Stomach (tissue), 9 donors: ENCODE results near the gene RTN4RL1. TPM values are rescaled to one million over a fixed set of nuclear protein-coding genes. Genes with fewer than 3 reads are reported as not detected.
A peak's percentile ranks its signal among the peaks of the same experiment; 100 is the strongest.

ENCODE experiments used
- DNase-seq, 2 donors: peaks; one replicate each; pipeline versions ENCODE4 v3.0.0 to v3.0.0-alpha.2; 2013 to 2019
- H3K27ac ChIP-seq, 5 donors: fragments of 200-600 bp in 4 of 5; sonication (generic) in 4 of 5; one replicate each; pipeline ENCODE4 v1.5.1; 2013 to 2019; ENCODE audit warnings: mild to moderate bottlenecking in 1 of 5, moderate library complexity in 1 of 5
- H3K27me3 ChIP-seq, 3 donors: fragments of 200-600 bp; sonication (generic); one replicate each; pipeline ENCODE4 v1.5.1; 2017 to 2019; ENCODE audit warnings: mixed run types in 1 of 3
- H3K36me3 ChIP-seq, 4 donors: fragments of 200-600 bp; sonication (generic); 1 replicate in 3 of 4; 2 replicates in 1 of 4; pipeline ENCODE4 v1.5.1; 2016 to 2019
- H3K4me1 ChIP-seq, 4 donors: fragments of 200-600 bp; sonication (generic); one replicate each; pipeline ENCODE4 v1.5.1; 2016 to 2019
- H3K4me3 ChIP-seq, 4 donors: fragments of 200-600 bp; sonication (generic) in 3 of 4; one replicate each; pipeline ENCODE4 v1.5.1; 2016 to 2019; ENCODE audit warnings: mild to moderate bottlenecking in 1 of 4
- H3K9me3 ChIP-seq, 4 donors: fragments of 200-600 bp; sonication (generic); one replicate each; pipeline ENCODE4 v1.5.1; 2016 to 2019
- EP300 ChIP-seq: sonication (generic); formaldehyde crosslinking; IDR thresholded peaks from one replicate; pipeline ENCODE4 v1.6.1; 2017; ENCODE audit warnings: antibody characterized with exemption
- POLR2A ChIP-seq, 4 donors: fragments of 450-650 bp; IDR thresholded peaks; one replicate each; pipeline ENCODE4 v1.6.1; 2016; ENCODE audit warnings: antibody characterized with exemption in 4 of 4, control low read depth in 2 of 4, mild to moderate bottlenecking in 1 of 4, moderate library complexity in 1 of 4
- POLR2AphosphoS5 ChIP-seq, 3 donors: sonication (generic); formaldehyde crosslinking; IDR thresholded peaks; one replicate each; pipeline ENCODE4 v1.6.1; 2016; ENCODE audit warnings: antibody characterized with exemption in 3 of 3
- WGBS, 5 donors: extraction: QIAGEN DNeasy Blood & Tissue Kit in 3 of 5; methylation state at CpG; one replicate each; pipeline versions ENCODE4 v1.1.5 to v1.1.7; 2013 to 2018; 5-methylcytosine and 5-hydroxymethylcytosine counted together
- intact Hi-C: fragments of 100-400 bp; cut with DNase I; formaldehyde crosslinking; loops from one replicate; pipeline ENCODE4 v1.15.1; 2023; ENCODE audit warnings: low total_unique reads
- polyA plus RNA-seq, 3 donors: library from polyadenylated mRNA; stranded (reverse); fragments of 200-250 nt; gene quantifications; one replicate each; pipeline ENCODE4 v1.2.3, GENCODE V29; 2013
- total RNA-seq, 5 donors: library from RNA; depleted of rRNA; stranded (reverse); fragments of >200 nt; gene quantifications; one replicate each; pipeline versions ENCODE4 v1.1.0 to v1.2.3, GENCODE V29; 2014 to 2016
- TF ChIP-seq, protein P1 (sequence below), 7 experiments: fragments of 450-650 bp in 4 of 7; fragments of 200-600 bp in 3 of 7; sonication (generic) in 3 of 7; IDR thresholded peaks; one replicate each; pipeline ENCODE4 v1.5.1; 2016 to 2019; ENCODE audit warnings: antibody characterized with exemption in 7 of 7, control low read depth in 2 of 7, mild to moderate bottlenecking in 1 of 7
- donor health status: healthy with polysubstance abuse.
- donor health status: Bipolar disorder and iron deficiency.
- donor health status: healthy.

RTN4RL1 gene
- total and polyA plus RNA-seq, 8 donors: 0.50 to 0.92 (median 0.72) TPM; not detected in 4

DNA sequence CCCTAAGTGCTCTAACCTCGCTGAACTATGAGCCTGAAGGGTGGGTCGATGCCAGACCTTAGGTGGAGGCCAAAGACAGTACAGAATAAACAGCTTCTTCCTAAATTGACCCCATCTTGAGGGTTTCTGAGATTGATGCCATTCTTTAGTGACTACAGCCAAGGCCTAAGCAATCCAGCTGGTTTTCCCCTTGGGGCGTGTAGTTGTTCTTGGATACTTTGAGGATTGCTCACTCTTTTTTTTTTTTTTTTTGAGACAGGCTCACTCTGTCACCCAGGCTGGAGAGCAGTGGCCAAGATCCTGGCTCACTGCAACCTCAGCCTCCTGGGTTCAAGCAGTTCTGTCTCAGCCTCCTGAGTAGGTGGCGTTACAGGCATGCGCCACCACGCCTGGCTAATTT, 18.7 kb upstream of the RTN4RL1 start:
- peaks cover 0 to 13% (median 0%) of the 10 kb centered on the region in 3 donors for H3K27me3 ChIP-seq
- no peaks in the 10 kb centered on the region for H3K9me3 ChIP-seq
- intact Hi-C loops: no loop called here
- TF ChIP-seq EP300: no peak
- no peak for TF ChIP-seq POLR2AphosphoS5 (IDR thresholded peaks at IDR 0.05)
- TF ChIP-seq, protein P1, sequence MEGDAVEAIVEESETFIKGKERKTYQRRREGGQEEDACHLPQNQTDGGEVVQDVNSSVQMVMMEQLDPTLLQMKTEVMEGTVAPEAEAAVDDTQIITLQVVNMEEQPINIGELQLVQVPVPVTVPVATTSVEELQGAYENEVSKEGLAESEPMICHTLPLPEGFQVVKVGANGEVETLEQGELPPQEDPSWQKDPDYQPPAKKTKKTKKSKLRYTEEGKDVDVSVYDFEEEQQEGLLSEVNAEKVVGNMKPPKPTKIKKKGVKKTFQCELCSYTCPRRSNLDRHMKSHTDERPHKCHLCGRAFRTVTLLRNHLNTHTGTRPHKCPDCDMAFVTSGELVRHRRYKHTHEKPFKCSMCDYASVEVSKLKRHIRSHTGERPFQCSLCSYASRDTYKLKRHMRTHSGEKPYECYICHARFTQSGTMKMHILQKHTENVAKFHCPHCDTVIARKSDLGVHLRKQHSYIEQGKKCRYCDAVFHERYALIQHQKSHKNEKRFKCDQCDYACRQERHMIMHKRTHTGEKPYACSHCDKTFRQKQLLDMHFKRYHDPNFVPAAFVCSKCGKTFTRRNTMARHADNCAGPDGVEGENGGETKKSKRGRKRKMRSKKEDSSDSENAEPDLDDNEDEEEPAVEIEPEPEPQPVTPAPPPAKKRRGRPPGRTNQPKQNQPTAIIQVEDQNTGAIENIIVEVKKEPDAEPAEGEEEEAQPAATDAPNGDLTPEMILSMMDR (IDR thresholded peaks at IDR 0.05): no peak
- TF ChIP-seq POLR2A (IDR thresholded peaks at IDR 0.05): no peak
- peak overlapping the region in 2 of 5 donors; percentile 27 to 91 for H3K27ac ChIP-seq
- WGBS, 5 donors: 73 to 94% (median 87%) methylated on average over 6 of the region's 6 CpGs
- no peak for DNase-seq
- peaks cover 27 to 43% (median 35%) of the 10 kb centered on the region in 4 donors for H3K4me1 ChIP-seq
- H3K36me3 ChIP-seq: peaks cover 9 to 35% (median 28%) of the 10 kb centered on the region in 4 donors
- no peak overlapping the region for H3K4me3 ChIP-seq

DNA sequence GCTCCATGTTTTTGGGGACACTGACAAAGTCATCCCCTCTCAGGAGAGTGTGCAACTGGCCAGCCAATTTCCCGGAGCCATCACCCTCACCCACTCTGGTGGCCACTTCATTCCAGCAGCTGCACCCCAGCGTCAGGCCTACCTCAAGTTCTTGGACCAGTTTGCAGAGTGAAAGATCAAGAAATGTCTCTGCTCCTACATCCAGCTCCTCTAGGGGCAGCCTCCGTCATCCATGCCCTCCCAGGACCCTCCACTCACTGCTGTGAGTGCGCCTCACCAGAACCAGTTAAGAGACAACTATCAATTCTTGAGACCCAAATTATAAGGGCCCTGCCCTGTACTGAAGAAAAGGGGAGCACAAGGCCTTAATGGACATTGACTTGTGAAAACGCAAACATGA, 17.8 kb upstream of the RTN4RL1 start:
- H3K27ac ChIP-seq: peak overlapping the region in 3 of 5 donors; percentile 91 to 96 (median 94)
- peaks cover 10 to 43% (median 37%) of the 10 kb centered on the region in 4 donors for H3K36me3 ChIP-seq

DNA sequence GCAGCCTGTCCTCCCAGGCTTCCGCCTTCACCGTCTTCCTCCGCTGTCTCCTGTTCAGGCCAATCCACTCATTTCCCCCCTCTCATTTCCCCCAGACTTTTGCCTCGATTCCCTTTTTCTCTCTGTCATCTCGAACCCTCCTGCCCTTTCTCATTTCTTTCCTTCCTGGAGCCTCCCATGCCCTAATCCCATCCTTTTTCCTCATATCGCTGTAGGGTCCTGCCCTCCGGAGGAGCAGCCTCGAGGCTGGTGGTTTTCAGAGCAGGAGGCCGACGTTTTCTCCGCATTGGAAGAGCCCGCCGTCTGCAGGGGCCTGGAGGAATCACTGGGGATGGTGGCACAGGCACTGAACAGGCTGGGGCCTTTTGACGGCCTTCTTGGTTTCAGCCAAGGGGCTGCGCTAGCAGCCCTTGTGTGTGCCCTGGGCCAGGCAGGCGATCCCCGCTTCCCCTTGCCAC, 17.3 kb upstream of the RTN4RL1 start:
- Histone ChIP-seq H3K4me1 (peaks cover 25 to 39% (median 28%) of the 10 kb centered on the region in 4 donors), H3K4me3 (peak overlapping the region; percentile 71 to 86 (median 76)), H3K27me3 (no peaks in the 10 kb centered on the region), H3K36me3 (peaks cover 14 to 48% (median 42%) of the 10 kb centered on the region in 4 donors), H3K9me3 (no peaks in the 10 kb centered on the region), H3K27ac (peak overlapping the region; percentile 88 to 96 (median 94))
- DNase-seq: peak in 1 of 2 donors; percentile 71
- intact Hi-C loops: no loop called here
- TF ChIP-seq, protein P1 (IDR thresholded peaks at IDR 0.05): no peak
- TF ChIP-seq POLR2AphosphoS5 (IDR thresholded peaks at IDR 0.05): no peak
- TF ChIP-seq POLR2A (IDR thresholded peaks at IDR 0.05): no peak
- TF ChIP-seq EP300: no peak
- 8 to 17% (median 15%) methylated on average over 14 to 17 of the region's 17 CpGs for WGBS, 5 donors

More for the DNA sequence above, 17.8 kb upstream of the RTN4RL1 start:
- WGBS, 5 donors: 81 to 91% (median 82%) methylated on average over 3 to 5 of the region's 5 CpGs
- TF ChIP-seq EP300 (no peak), POLR2AphosphoS5 (IDR thresholded peaks at IDR 0.05) (no peak), POLR2A (IDR thresholded peaks at IDR 0.05) (no peak)
- TF ChIP-seq, protein P1 (IDR thresholded peaks at IDR 0.05): no peak
- Histone ChIP-seq H3K4me1 (peaks cover 25 to 39% (median 30%) of the 10 kb centered on the region in 4 donors), H3K4me3 (peak overlapping the region; percentile 71 to 86 (median 76)), H3K9me3 (no peaks in the 10 kb centered on the region), H3K27me3 (peaks cover 0 to 4% (median 0%) of the 10 kb centered on the region in 3 donors)
- DNase-seq: peak in 1 of 2 donors; percentile 23
- intact Hi-C loops: no loop called here

DNA sequence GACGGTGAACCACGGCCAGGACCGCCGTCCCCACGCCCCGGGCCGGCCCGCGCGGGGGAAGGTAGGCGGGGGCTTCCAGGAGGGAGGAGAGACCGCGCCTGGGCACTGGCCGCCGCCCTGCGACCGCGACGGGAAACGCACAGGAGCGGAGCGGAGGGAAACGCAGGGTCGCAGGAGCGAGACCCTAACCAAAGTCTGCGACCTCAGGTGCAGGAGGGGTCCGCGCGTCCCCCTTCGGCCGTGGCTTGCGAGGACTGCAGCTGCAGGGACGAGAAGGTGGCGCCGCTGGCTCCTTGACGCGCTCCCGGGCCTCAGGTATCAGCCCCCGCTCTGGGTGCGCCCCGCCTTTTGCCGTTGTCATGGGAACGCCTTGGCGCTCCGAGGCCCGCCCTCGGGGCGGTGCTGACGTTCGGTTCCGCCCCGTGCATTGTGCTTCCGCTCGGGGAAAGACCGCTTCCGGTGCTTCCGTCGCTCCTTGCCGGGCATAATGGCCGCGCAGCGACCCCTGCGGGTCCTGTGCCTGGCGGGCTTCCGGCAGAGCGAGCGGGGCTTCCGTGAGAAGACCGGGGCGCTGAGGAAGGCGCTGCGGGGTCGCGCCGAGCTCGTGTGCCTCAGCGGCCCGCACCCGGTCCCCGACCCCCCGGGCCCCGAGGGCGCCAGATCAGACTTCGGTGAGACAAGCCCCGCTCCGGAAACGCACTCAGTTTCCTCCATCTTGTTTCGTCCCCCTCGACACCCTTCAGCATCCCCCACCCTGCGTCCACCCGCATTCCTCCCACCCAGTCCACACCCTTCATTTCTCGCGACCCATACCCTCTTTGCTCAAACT, 16.6 kb upstream of the RTN4RL1 start, which contains the start of gene OVCA2:
Gene OVCA2 (plus strand): TSS at position 462 of the 829 bp plus-strand sequence. CDS start 26 bp downstream, at position 488.
- Histone ChIP-seq H3K4me3 (peak within 1 kb of the TSS; percentile 71 to 86 (median 76)), H3K9me3 (no peaks in the 10 kb centered on the region), H3K27ac (peak within 1 kb of the TSS; percentile 88 to 96 (median 94)), H3K4me1 (peaks cover 25 to 39% (median 28%) of the 10 kb centered on the region in 4 donors), H3K27me3 (no peaks in the 10 kb centered on the region), H3K36me3 (peaks cover 20 to 55% (median 49%) of the 10 kb centered on the region in 4 donors)
- DNase-seq: peak; percentile 97 to 98
- intact Hi-C loops: no loop called here
- TF ChIP-seq POLR2AphosphoS5 (IDR thresholded peaks at IDR 0.05) (peak; percentile 63 to 96 (median 88)), POLR2A (IDR thresholded peaks at IDR 0.05) (no peak)
- TF ChIP-seq, protein P1 (IDR thresholded peaks at IDR 0.05): peak in 4 of 7 experiments; percentile 22 to 52 (median 36)
- 0 to 2% (median 0%) methylated on average over 39 to 93 of the region's 93 CpGs for WGBS, 5 donors
